ENCODE measurements around the gene TRABD2B.

Gene TRABD2B

GRCh38 chr1:47875831-47876586, 121.2 kb downstream of the TRABD2B start:
- ATAC-seq (peak; percentile 56), DNase-seq (no peak)

DNA sequence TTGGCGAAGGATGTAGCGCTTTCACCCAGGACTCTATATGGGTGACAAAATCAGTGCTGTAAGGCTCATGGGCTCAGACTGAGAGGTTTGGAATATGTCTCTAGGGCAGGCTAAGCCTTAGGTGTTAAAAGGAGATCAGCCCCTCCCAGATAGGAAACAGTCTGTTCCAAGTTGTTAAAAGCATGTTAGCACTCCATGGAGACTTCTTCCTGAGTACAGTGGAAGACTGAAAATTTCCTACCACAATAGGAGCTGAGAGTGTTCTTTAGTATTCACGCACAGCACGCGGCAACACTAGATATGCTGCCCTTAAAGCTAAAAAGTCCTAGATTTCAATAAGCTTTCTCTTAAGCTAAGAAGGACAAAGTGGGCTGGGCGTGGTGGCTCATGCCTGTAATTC, 122.1 kb downstream of the TRABD2B start:
- ATAC-seq (no peak), DNase-seq (no peak)

- DNase-seq: no peak
- ATAC-seq: no peak
Measured at GRCh38 chr1:47873337-47873736, 123.8 kb downstream of the TRABD2B start.

- DNase-seq (no peak), ATAC-seq (no peak)
Measured at GRCh38 chr1:47872886-47873285, 124.3 kb downstream of the TRABD2B start.

DNA sequence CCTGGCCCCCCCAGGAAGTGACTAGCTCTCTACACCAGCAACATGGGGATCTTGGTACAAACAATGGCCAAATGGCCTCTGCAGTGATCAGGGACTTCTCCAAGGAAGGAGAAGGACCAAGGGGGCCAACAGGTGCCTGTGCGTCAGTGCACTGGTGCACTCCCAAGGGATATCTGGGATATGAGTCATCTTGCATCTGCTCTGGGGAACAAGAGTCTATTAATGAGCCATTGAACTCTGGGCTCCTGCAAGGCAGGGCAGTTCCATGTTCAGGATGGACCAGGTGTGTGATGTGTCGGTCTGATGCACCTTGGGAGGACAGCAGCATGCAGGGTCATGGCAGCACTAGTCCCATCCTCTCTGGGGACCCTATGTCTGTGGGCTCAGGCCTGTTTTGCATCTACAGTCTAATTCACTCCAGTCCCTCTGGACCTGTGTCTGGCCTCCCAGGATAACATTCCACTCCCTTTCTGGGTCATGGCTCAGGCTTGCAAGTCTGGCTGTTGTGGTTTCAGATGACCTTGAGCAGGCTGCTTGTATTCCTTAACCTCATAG, 125.3 kb downstream of the TRABD2B start:
- ATAC-seq (no peak), DNase-seq (no peak)

DNA sequence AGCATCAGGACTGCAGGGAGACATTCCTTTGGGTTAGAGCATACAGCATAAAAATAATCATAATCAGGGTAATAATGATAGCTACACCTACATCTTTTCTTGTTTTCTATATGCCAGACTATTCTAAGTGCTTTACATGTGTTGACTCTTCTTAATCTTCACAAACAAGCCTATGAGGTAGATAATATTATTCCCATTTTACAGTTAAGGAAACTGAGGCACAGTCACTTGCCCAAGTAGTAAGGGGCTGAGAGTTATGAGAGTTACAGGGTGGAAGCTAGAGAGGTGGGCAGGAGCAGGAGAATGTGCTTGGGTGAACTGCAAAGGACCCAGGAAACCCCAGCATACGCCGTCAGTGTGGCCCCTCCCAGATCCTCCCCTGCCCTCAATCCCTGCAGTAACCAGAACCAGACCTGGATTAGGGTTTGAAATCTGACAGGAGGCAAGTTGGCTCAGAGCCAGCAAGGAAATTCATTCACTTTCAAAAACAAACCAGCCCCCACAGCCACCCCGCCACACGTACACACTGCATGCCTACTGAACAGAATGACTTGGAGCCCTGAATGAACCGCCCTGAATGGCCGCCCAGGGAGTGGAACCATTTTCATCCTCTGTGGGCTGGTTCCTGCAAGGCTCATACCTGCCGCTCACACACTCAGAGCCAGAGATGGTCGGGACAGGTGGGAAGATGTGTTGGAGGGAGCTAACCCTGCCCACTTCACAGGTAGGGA, 126.1 kb downstream of the TRABD2B start:
- DNase-seq (no peak), ATAC-seq (no peak)

GRCh38 chr1:47870480-47870879, 126.7 kb downstream of the TRABD2B start:
- DNase-seq (no peak), ATAC-seq (no peak)

DNA sequence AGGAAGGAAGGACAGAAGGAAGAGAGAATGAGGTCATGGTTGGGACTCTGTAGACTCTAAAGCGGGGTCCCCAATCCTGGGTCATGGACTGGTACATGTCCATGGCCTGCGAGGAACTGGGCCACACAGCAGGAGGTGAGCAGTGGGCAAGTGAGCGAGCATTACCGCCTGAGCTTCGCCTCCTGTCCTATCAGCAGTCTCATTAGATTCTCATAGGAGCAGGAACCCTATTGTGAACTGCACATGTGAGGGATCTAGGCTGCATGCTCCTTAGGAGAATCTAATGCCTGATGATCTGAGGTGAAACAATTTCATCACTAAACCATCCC, 128.9 kb downstream of the TRABD2B start:
- DNase-seq: no peak
- ATAC-seq: no peak

GRCh38 chr1:47867438-47868347, 129.5 kb downstream of the TRABD2B start:
- ATAC-seq (no peak), DNase-seq (no peak)

- ATAC-seq (no peak), DNase-seq (no peak)
Measured at GRCh38 chr1:47866601-47867437, 130.4 kb downstream of the TRABD2B start.

GRCh38 chr1:47865881-47866535, 131.2 kb downstream of the TRABD2B start:
- ATAC-seq (no peak), DNase-seq (no peak)

DNA sequence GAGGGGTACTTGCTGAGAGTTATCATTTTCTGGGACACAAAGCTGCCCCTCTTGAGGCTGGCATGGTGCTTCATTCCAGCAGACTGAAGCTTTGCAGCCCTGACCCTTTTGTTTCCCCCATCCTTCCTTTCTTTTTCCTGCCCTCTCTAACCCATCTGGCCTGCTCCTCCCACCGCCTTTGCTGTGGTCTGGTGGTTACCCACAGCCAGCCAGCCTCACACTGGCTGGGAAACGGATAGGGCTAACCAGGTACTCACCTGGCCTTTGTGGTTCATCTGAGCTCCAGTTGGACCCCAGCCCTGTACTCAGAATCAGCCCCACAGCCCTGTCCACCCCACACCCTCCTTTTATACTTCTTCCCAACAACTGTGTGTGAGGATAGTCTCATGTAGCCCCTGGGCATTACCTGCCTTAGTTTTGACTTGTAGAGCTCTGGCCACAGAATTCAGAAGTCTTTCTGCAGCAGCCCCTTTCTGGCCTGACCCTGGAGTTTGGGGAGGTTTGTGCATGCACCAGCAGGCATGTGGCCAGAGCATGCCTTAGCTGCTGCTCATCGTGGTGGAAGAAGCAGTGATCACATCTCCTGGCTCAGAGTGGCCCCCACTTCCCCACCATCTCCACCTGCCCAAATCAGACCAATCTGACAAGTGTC, 138.0 kb downstream of the TRABD2B start:
- no peak for DNase-seq
- ATAC-seq: no peak

- no peak for DNase-seq
Measured at GRCh38 chr1:47856996-47857395, 140.2 kb downstream of the TRABD2B start.

DNA sequence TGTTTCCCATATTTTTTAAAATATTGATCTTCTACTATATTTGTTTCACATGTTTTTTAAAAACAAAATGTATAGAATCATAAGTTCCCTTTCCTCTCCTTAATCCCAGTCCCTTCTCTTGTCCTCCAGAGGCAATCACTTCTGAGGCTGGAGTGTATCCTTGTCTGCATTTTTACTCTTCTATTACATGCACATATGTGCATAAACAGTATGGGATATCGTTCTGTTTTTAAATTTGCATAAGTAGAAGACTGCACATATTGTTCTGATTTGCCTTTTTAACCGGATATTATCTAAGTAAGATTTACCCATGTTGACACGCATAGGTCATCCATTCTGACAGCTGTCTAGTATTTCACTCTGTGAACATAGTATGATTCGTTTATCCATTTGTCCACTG, 142.0 kb downstream of the TRABD2B start:
- DNase-seq (no peak), ATAC-seq (no peak)

More at GRCh38 chr1:47856996-47857395, 140.2 kb downstream of the TRABD2B start:
- ATAC-seq: no peak

DNA sequence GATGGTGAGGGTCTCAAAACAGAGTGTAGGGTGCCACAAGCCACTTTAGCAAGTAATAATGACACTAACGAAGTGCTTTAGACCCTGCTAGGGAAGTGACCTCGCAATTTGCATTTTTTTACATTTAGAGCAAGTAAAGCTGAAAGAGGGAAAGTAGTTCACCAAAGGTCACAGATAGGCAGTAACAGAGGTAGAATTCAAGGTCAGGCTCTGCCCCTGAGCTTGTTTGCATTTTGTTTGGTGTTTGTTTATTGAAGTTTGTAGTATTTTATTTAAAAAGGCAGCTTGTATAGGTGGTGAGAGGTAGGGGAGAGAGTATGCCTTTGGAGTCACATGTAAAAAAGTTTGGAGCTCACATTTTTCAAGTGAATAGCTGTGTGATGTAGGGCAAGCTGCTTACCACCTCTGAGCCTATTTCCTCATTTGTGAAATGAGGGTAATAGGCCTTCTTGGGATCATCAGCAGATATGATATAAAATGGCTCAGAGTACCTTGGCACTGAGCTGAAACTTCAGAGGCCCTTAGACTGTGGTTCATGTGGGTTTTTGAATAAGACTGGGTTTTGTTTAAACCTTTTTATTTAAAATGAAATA, 142.5 kb downstream of the TRABD2B start:
- no peak for DNase-seq
- no peak for ATAC-seq

DNA sequence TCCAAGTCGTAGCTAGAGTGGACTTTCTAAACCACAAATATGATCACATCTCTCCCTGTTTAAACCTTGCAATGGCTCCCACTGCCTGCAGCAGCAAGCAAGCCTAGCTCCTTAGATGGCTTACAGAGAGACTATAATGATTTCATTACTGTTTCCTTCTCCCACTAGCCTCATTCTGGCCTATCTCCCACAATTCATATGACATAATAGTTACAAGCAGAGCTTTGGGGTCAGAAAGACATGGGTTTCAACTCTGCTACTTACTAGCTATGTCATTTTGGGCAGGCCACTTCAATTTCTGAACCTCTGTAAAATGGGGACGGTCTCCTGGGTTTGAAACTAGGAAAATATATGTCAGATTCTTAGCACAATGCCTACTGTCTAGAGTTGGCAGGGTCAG, 143.3 kb downstream of the TRABD2B start:
- ATAC-seq (no peak), DNase-seq (no peak)

DNA sequence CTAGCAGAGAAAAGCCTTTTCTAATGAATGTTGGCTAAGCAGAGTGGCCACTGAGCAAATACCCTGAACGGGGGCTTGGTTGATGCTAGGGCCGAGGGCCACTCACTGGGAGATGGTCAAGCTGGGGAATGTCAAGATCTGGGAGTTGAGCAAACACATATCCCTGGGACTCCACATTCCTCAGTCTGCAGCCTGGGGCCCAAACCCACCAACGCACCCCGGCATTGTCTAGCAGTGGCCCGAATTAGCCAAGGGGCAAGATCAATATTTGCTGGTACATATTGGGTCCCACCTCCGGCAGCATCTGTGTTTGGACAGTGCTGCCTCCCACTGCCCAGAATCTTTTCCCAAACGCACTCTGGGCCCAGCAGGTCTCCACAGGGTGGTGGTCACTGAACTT, 144.1 kb downstream of the TRABD2B start:
- no peak for ATAC-seq
- DNase-seq: no peak

DNA sequence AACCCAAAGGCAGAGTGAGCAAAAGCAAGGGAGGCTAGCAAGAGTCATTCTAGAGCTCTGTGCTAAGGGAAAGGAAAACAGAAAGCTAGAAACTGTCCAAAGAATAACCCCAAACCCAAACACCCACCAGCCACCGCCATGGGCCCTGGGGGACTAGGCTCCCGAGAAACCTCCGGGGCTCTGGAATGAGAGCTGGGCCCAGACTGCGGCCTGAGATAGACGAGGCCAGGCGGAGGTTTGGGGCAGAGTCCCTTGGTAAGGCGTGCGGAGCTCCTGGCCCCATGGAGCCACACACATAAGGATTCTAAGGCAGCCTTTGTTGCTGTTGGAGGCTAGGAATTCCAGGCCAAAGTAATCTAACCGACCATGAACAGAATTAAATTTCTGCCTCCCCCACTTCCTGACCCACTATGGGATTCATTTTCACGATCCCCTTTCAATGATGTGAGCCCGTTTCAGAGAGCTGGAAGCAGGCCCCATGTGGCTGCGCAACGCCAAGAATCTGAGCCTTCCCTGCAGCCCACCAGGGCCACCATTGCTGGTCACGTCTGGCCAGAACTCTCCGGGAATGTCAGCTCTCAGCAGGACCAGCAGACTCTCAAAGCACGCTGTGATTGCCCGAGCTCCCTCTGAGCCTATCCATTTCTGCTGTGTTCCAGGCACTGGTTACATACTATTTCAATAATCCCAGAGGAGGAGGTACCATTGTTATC, 145.0 kb downstream of the TRABD2B start:
- ATAC-seq (no peak), DNase-seq (no peak)

DNA sequence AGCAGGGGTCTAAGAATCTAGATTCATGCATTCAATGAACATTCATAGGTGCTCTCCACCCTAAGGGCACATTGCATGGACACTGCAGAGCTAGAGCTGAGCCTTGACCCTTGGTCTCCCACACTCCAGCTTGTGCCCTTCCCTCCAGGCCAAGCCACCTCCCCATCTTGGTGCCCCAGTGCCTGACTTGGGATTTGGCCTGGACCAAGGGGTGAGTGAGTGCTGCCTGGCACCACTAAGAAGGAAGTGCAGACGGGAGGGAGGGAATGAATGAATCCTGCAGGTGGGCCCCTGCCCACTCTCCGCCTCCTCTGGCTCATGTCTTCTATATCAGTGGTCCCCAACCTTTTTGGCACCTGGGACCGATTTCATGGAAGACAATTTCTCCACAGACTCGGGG, 146.7 kb downstream of the TRABD2B start:
- no peak for ATAC-seq
- no peak for DNase-seq

Measured in stimulated activated naive CD8-positive, alpha-beta T cell treated with anti-CD3 and anti-CD28 coated beads, Interleukin-15, Interleukin-2, amounts not matched to agents 100 U/mL and 50 U/mL, for 24 hours (primary cell).